HepG2 (cell line): Measurements from ENCODE around the gene MMP17.

Source experiments
- CHD2 ChIP-seq: IDR thresholded peaks from 2 replicates; pipeline ENCODE4 v1.6.1; 2011; ENCODE audit warnings: low read depth, low read length, improper control_type of control experiment
- FOSL1 ChIP-seq: sonication (generic); formaldehyde crosslinking; IDR thresholded peaks from 2 replicates; pipeline ENCODE4 v1.9.0; 2021; ENCODE audit warnings: missing genetic modification reagents, borderline replicate concordance
- HDAC2 ChIP-seq: sonication (generic); formaldehyde crosslinking; IDR thresholded peaks from 2 replicates; pipeline ENCODE4 v1.4.0; 2020; ENCODE audit warnings: missing genetic modification reagents
- KAT2B ChIP-seq: fragments of 150-350 bp; IDR thresholded peaks from 2 replicates; pipeline ENCODE4 v1.6.1; 2014; ENCODE audit warnings: low read depth, low read length, borderline replicate concordance
- PRDM15 ChIP-seq: sonication (generic); formaldehyde crosslinking; IDR thresholded peaks from 2 replicates; pipeline ENCODE4 v1.4.0; 2020; ENCODE audit warnings: missing genetic modification reagents
- SP4 ChIP-seq: sonication (generic); formaldehyde crosslinking; IDR thresholded peaks from 2 replicates; pipeline ENCODE4 v1.8.1; 2023; ENCODE audit warnings: mild to moderate bottlenecking, missing genetic modification reagents
- ZNF224 ChIP-seq: sonication (generic); formaldehyde crosslinking; IDR thresholded peaks from 2 replicates; pipeline ENCODE4 v1.5.0; 2020; ENCODE audit warnings: mild to moderate bottlenecking, missing genetic modification reagents
- ZNF274 ChIP-seq: sonication (generic); formaldehyde crosslinking; IDR thresholded peaks from 2 replicates; pipeline ENCODE4 v1.5.1; 2020; ENCODE audit warnings: mild to moderate bottlenecking, missing genetic modification reagents
- ZNF775 ChIP-seq: sonication (generic); formaldehyde crosslinking; IDR thresholded peaks from 2 replicates; pipeline ENCODE4 v1.4.0; 2020; ENCODE audit warnings: missing genetic modification reagents, mild to moderate bottlenecking, moderate library complexity, borderline replicate concordance
- ZNF788 ChIP-seq: sonication (generic); formaldehyde crosslinking; IDR thresholded peaks from 2 replicates; pipeline ENCODE4 v1.5.0; 2020; ENCODE audit warnings: mild to moderate bottlenecking, missing genetic modification reagents, borderline replicate concordance
- ZSCAN20 ChIP-seq: sonication (generic); formaldehyde crosslinking; IDR thresholded peaks from 2 replicates; pipeline ENCODE4 v1.4.0; 2020; ENCODE audit warnings: missing genetic modification reagents, mild to moderate bottlenecking, borderline replicate concordance
- TF ChIP-seq, protein P1 (sequence below): IDR thresholded peaks from 2 replicates; pipeline ENCODE4 v1.6.1; 2012; ENCODE audit warnings: inconsistent platforms

DNA sequence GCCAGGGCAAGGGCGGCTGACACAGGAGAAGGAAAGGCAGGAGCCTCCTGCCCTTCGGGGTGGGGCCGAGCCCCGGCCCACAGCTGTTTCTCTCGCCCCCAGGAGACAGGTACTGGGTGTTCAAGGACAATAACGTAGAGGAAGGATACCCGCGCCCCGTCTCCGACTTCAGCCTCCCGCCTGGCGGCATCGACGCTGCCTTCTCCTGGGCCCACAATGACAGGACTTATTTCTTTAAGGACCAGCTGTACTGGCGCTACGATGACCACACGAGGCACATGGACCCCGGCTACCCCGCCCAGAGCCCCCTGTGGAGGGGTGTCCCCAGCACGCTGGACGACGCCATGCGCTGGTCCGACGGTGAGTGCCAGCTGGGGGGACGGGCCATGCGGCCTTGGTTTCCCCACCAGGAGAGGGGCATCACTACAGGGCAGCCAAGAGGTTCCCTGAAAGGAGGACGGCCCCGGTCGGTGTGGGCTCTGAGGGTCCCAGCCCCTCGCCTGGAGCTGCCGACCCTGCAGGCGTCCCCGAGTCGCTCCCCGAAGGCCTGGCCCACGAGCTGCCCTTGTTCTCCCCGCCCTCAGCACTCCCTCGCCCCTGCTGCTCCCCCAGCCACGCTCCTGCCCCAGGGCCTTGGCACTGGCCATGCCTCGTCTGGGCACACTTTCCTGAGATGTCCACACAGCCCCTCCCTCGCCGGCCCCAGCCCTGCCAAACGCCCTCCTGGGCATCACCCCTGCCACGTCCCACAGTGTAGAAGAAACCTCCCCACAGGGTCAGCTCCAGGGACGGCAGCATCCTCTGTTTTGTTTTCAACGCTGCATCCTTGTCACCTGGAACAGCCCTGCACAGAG is 21.7 kb downstream of the MMP17 start:
- TF ChIP-seq CHD2 (no peak), ZNF788 (no peak), ZSCAN20 (CRISPR knock-in tag) (no peak), FOSL1 (CRISPR knock-in tag) (no peak), ZNF224 (no peak), ZNF775 (CRISPR knock-in tag) (no peak), ZNF274 (CRISPR knock-in tag) (no peak), HDAC2 (no peak), PRDM15 (CRISPR knock-in tag) (no peak), SP4 (CRISPR knock-in tag) (no peak), KAT2B (no peak)
- TF ChIP-seq, protein P1, sequence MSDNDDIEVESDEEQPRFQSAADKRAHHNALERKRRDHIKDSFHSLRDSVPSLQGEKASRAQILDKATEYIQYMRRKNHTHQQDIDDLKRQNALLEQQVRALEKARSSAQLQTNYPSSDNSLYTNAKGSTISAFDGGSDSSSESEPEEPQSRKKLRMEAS: no peak
